Left cardiac atrium (tissue), 4 donors: ENCODE data around the gene TEPSIN. TPM values are rescaled to one million over a fixed set of nuclear protein-coding genes. Genes with fewer than 3 reads are reported as not detected.

Experiments
- ATAC-seq, 2 donors: fragments of 200-7000 bp; cut with Tn5 transposase; one replicate each; pipeline ENCODE4 v1.9.1; 2020; ENCODE audit warnings: mild to moderate bottlenecking in 2 of 2, moderate library complexity in 2 of 2
- DNase-seq: peaks from one replicate; pipeline ENCODE4 v3.0.0-alpha.2; 2020
- intact Hi-C, 2 donors: fragments of 100-400 bp; cut with DNase I; formaldehyde crosslinking; loops; one replicate each; pipeline versions ENCODE4 v1.14.1 to v1.15.1; 2022 to 2023
- total RNA-seq, 2 donors: library from RNA; stranded (reverse); fragmentation: NEBNext Ultra II Directional; extraction: Animal tissue kit (Norgen Biotek cat#: 25700); gene quantifications; one replicate each; pipeline ENCODE4 v1.2.1, GENCODE V29; 2021
- donor health status: DM: no; HTN: yes; CAD: no.
- donor health status: DM: no; HTN: yes; CAD: no; lungs with severe emphysema.
- donor health status: DM: yes; HTN: yes; CAD: no.
- donor health status: Dilated cardiomyopathy.

The TEPSIN gene
- total RNA-seq, 2 donors from 2014 or later: 12.7 to 14.0 TPM

GRCh38 chr17:81209141-81209540 lies 29.7 kb downstream of the TEPSIN start:
- ATAC-seq (no peak), DNase-seq (no peak)
- intact Hi-C loops: loop anchor here in 1 of 2 donors (10.0 kb wide), 1 partner anchor 64 kb away; no protein-coding TSS in a partner anchor

DNA sequence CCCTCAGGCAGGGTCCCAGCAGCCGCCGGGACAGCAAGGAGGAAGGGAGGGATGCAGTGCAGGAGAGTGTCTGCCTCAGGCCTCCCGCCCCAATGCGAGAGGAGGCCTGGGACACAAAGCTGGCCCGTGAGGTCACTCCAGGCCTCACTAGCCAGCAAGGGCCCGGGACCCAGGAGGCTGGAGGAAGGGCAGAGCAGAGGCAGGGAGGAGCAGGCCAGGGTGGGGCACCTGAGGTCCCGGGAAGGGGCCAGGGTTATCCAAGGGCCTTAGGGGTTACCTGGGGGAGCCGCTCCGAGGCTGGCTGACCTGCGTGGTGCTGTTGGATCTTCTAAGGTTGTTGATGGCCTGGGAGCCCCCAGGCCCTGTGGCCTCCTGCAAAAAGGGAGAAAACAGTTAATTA lies 30.2 kb downstream of the TEPSIN start:
- DNase-seq (no peak), ATAC-seq (no peak)
- intact Hi-C loops: loop anchor here in 1 of 2 donors (10.0 kb wide), 1 partner anchor 64 kb away; no protein-coding TSS in a partner anchor

- DNase-seq (no peak), ATAC-seq (no peak)
- intact Hi-C loops: loop anchor here in 1 of 2 donors (10.0 kb wide), 1 partner anchor 63 kb away; no protein-coding TSS in a partner anchor
Observed at GRCh38 chr17:81207610-81208581, 31.0 kb downstream of the TEPSIN start.

DNA sequence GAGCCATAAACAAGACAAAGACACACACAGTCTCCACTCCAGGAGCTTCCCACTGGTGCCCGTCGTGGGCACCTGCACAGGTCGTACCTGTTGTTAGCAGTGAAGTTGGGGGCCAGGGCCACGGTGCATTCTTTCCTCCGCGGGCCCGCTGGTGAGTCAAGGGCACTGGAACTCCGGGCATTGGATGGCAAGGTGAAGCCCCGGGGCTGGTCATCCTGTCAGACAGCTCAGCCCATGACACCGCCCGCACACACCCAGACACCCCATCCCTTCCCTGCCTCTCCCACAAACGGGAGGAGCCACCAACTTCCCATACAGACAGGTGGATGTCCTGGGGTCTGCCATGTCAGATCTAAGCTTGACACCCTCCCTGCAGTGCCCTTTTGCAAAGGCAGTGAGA lies 32.2 kb downstream of the TEPSIN start:
- DNase-seq (no peak), ATAC-seq (no peak)
- intact Hi-C loops: loop anchor here in 1 of 2 donors (10.0 kb wide), 1 partner anchor 62 kb away; no protein-coding TSS in a partner anchor

DNA sequence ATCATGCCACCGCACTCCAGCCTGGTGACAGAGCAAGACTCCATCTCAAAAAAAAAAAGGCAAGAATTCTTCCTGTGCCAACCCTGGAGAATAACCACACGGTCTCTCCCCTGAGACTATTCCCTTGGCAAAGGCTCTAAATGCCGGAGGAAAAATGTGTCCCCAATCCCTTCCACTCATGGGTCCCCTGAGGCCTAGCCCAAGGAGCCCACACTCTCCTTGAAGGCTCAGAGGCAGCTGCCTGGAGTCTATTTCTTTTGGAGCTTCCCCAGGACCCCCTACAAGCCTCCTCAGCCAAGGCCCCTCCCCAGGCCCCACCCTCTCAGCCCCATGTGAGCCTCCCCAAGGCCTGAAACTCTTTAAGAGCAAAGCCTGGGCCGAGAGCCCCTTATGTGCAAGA lies 32.7 kb downstream of the TEPSIN start:
- ATAC-seq (no peak), DNase-seq (no peak)
- intact Hi-C loops: loop anchor here in 1 of 2 donors (10.0 kb wide), 1 partner anchor 61 kb away; no protein-coding TSS in a partner anchor

GRCh38 chr17:81204578-81204977 lies 34.3 kb downstream of the TEPSIN start:
- intact Hi-C loops: loop anchor here (5.0 to 10.0 kb wide), 2 partner anchors 57 to 60 kb away; no protein-coding TSS in a partner anchor
- DNase-seq (no peak), ATAC-seq (no peak)

DNA sequence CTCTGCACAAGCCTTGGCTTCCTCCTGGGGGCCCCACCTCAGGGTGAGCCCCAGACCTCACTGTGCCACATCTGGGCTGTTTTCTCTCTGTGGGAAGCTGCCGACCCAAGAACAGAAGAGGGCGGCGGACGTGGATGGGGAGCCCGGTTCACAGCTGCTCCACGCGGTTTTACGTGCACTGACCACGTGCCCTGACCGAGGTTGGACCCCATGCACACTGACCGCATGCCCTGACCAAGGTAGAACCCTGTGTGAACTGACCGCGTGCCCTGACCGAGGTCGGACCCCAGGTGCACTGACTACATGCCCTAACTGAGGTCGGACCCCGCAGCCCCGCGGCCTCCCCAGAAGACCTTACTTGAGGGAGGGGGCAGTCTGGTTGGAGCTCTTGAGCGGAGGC lies 35.7 kb downstream of the TEPSIN start:
- DNase-seq (no peak), ATAC-seq (no peak)
- intact Hi-C loops: loop anchor here (5.0 to 10.0 kb wide), 2 partner anchors 56 to 58 kb away; no protein-coding TSS in a partner anchor

DNA sequence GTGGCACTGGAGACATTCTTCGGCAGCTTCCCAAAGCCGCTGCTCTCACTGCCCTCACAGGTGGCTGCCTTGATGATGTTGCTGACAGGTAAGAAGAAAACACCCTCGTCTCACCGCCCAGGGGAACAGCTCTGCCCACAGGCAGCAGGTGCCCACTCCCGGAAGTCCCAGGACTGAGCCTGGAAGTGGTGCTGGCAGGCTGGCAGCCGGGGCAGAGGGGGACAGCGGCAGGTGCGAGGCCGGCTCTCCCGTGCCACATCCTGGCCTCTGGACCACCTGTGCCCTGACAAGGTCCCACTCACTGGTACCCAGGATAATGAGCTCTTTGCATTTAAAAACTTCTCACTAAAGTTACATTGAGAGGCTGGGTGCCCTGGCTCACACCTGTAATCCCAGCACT lies 36.5 kb downstream of the TEPSIN start:
- ATAC-seq: no peak
- DNase-seq: no peak
- intact Hi-C loops: loop anchor here (5.0 to 10.0 kb wide), 2 partner anchors 55 to 58 kb away; no protein-coding TSS in a partner anchor

DNA sequence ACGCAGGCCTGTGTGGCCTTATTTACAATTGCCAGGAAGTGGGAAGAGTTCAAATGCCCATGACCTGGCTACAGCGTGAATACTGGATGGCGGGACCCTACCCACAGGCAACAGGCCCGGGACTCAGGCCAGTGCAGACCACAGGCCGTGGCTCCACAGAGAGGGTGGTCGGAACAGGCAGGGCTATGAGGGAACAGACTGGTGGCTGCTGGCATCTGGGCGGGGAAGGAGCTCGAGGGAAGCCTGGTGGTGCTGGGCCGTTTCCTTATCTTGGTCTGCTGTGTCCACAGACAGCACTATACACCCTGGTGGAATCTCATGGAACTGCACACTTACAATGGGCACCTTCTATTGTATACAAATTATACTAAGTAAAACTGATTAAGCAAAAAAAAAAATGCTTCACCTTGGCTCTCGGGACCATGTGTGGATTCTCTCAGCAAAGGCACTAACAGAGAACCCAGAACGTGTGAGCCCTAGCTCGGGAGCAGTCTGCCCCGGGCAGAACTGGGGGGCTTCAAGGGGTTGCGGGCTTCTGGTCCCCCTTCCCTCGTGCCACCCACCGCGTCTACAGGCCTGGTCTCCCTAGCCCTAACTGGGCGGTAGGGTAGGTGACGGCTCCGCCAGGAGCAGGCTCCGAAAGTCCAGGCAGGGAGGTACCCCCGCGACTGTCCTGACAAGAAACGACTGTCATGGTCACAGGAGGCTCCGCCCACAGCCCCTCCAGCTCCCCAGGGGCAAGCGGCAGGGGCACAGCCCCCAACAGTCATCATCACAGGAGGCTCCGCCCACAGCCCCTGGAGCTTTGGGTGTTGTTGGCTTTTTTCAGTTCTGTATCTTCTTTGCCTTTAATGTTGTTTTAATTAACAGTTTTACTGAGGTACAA lies 37.9 kb downstream of the TEPSIN start:
- intact Hi-C loops: loop anchor here (5.0 to 10.0 kb wide), 2 partner anchors 54 to 56 kb away; no protein-coding TSS in a partner anchor
- DNase-seq: peak; percentile 59
- ATAC-seq: peak; percentile 63 to 74

DNA sequence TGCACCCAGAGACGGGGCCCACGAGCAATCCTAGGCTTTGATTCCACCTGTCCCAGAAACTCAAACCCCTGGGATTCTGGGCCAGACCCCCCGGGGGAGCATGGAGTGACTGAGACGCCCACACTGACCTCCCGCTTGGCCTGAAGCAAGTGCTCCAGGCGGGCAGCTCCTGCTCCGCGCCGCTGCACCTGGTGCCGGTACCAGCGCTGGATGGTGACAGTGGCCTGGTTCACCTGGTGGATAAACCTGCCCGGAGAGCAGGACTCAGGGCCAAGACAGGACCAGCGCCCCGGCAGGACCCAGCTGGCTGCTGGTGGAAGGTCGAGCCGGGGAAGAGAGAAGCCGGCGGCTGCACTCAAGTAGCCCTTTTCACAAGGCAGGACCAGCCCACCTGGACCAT lies 38.7 kb downstream of the TEPSIN start:
- ATAC-seq (no peak), DNase-seq (no peak)
- intact Hi-C loops: loop anchor here (5.0 to 10.0 kb wide), 2 partner anchors 53 to 55 kb away; no protein-coding TSS in a partner anchor

DNA sequence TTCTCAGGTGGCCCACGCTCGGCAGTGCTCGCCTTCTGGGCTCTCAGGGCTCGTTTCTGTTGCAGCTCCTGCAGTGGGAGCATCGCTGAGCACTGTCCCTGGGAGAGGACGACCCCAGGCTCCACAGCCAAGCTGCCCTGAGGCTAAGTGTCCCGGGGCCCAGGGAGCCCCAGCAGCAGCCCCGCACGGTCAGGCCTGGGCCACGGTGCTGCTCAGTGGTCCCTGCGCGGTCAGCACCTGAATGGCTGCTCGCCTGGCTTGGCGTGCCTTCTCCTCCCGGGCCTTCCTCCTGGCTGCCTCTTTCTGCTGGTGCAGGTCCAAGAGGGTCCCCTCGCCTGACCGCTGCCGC lies 39.4 kb downstream of the TEPSIN start:
- DNase-seq (no peak), ATAC-seq (no peak)
- intact Hi-C loops: no loop called here

- no peak for DNase-seq
- intact Hi-C loops: no loop called here
- no peak for ATAC-seq
Observed at GRCh38 chr17:81198826-81199481, 39.9 kb downstream of the TEPSIN start.

DNA sequence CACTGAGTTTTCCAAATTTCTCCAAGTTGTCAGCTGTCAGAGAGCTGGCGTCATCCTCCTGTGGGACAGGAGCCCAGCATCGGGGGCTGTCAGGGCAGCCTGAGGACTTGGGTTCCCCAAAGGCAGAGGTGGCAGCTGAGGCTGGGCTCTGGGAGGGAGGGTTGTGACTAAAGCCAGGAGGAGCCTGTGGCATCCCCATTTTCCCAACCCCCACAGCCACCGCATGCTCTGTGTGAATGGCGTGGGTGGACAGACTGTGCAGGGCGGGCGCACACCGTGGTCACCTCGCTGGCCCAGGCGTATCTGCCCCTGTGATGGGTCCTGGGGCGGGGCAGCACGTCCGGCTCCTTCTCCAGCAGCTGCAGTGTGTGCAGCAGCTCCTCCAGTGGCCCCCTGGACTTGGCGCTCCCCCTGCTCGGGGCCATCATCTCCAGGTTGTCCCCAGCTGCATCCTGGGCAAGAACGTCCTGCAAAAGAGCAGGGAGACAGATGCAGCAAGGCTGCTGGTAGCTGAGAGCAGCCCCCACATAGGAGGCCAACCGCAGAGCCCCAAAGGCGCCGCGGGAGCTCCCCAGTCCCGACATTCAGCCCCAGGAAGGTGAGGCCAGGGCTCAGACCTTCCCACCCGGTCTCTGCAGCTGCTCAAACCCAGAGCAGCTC lies 40.9 kb downstream of the TEPSIN start:
- ATAC-seq (no peak), DNase-seq (no peak)
- intact Hi-C loops: no loop called here

DNA sequence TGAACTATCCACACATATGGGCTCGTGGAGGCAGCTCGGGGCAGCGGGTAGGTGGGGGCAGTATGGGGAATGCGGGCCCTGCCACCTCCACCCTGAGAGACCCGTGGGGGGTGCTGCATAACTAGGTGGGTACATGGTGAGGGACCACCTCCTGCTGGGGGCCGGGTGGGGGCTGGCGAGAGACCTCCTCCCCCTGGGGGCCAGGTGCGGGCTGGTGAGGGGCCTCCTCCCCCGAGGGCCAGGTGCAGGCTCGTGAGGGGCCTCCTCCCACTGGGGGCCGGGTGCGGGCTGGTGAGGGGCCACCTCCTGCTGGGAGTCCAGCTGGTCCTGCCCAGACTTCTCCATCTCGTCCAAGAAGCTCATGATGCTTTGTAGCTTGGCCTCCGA lies 41.5 kb downstream of the TEPSIN start:
- DNase-seq: no peak
- ATAC-seq: no peak
- intact Hi-C loops: no loop called here

DNA sequence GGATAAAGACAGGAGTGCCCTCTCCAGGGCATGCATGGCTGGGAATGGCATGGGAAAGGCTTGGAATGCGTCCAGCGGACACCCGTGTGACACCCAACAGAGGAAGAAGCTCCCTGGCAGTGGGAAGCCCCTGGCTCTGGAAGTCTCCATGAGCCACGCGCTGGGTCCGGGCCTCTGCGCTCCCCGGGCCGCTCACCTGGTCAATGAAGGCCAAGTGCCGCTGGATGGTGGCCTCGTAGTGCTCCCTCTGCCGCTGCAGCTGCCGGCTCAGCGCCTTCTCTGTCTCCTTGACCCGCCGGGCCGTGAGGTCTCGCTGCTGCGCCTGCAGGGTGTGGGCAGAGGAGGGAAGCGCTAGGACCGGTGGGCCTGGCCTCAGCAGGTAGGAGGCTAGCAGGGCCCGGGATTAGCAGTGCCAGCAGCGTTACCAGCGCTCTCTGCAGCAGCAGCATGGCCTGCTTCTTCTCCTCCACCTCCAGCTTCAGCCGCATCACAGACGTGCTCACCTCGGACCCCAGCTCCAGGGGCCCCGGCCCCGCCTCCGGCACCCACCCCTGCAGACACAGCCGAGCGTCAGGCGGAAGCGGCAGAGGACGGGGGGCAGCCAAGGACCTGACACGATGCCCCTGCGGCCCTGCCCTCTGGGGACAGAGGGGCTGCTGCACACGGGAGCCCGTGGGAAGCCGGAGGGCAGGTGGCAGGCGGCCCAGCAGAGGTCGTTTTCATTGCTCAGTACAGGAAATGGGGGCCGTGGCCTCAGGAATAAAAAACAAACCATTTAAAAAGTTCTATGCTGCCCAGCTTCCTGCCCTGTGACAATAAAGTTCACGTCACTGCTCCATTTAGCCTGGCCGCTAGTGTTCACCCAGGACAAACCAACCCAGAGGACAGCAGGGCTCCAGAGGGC lies 42.1 kb downstream of the TEPSIN start:
- no peak for DNase-seq
- intact Hi-C loops: no loop called here
- ATAC-seq: no peak

GRCh38 chr17:81195941-81196495 lies 42.8 kb downstream of the TEPSIN start:
- ATAC-seq (no peak), DNase-seq (no peak)
- intact Hi-C loops: no loop called here
